ENCODE data around the gene GATB.

Gene GATB

DNA sequence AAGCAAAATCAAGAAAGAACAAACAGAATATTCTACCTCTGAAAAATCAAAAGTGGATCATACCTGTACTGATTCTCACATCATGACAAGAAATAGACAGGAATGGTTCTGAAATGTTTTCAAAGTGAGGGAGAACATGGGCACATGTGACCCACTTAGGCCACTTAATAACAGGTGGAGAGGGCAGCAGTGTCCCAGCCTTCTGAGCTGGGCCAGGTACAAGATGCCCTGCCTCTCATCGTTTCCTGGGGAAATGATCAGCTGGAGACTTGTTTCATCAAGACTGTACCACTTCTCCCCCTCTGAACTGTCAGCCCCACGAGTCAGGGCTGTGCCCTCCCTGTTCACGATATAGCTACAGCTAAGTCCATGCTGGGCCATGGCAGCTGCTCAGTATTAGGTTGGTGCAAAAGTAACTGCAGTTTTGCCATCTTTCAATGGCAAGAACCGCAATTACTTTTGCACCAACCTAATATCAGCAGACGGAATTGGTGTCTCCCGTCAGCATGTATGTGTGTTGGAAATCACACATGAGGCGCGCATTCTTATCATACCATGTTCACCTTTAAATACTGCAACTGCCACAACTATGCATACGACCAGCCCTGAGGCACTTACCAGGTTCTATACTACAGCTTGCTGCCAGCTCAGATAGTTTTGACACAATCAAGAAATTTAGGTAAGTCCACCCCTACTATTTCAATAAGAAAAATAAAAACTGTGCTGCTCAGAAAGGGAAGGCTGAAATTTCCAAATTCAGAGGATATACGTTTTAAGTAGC lies 71.4 kb downstream of the GATB start:
- TF ChIP-seq, protein P1, sequence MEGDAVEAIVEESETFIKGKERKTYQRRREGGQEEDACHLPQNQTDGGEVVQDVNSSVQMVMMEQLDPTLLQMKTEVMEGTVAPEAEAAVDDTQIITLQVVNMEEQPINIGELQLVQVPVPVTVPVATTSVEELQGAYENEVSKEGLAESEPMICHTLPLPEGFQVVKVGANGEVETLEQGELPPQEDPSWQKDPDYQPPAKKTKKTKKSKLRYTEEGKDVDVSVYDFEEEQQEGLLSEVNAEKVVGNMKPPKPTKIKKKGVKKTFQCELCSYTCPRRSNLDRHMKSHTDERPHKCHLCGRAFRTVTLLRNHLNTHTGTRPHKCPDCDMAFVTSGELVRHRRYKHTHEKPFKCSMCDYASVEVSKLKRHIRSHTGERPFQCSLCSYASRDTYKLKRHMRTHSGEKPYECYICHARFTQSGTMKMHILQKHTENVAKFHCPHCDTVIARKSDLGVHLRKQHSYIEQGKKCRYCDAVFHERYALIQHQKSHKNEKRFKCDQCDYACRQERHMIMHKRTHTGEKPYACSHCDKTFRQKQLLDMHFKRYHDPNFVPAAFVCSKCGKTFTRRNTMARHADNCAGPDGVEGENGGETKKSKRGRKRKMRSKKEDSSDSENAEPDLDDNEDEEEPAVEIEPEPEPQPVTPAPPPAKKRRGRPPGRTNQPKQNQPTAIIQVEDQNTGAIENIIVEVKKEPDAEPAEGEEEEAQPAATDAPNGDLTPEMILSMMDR (conservative IDR thresholded peaks at IDR 0.05; ENCODE audit: low read depth, low read length) = no peak
- no peaks in the 10 kb centered on the region for H3K27me3 ChIP-seq (ENCODE audit: insufficient read depth, low read depth)
- no peaks in the 10 kb centered on the region for H3K79me2 ChIP-seq (ENCODE audit: insufficient read depth, low read depth)
- no peak overlapping the region for H3K4me3 ChIP-seq (IDR thresholded peaks at IDR 0.05; ENCODE audit: insufficient read depth, low read depth, low read length)
- H4K20me1 ChIP-seq (ENCODE audit: insufficient read depth) = no peaks in the 10 kb centered on the region
- peak overlapping the region; percentile 74 for H3K4me2 ChIP-seq
- no peak overlapping the region for H3K9ac ChIP-seq
- peak overlapping the region; percentile 31; the same call in 1 of the 2 replicates for H2AFZ ChIP-seq (ENCODE audit: low read depth)
- peak overlapping the region; percentile 39; the same call in 1 of the 2 replicates for H3K27ac ChIP-seq
- peaks cover 29% of the 10 kb centered on the region for H3K4me1 ChIP-seq (ENCODE audit: low read depth, poor library complexity, severe bottlenecking)
- no peaks in the 10 kb centered on the region for H3K36me3 ChIP-seq (ENCODE audit: insufficient read depth)

DNA sequence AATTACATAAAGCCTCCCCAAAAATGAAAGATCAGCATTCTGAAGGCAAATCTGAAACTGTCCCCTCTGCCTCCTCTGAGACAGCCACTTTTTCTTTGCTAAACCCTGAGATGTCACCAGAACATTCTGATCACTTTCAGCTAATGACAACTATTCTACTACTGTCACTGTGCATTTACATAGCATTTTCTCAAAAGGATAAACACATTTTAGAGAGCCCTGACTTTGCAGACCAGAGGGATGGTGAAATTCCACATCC lies 72.1 kb downstream of the GATB start:
- peak overlapping the region; percentile 31 for H2AFZ ChIP-seq (ENCODE audit: low read depth)
- no peaks in the 10 kb centered on the region for H4K20me1 ChIP-seq (ENCODE audit: insufficient read depth)
- H3K4me3 ChIP-seq (IDR thresholded peaks at IDR 0.05; ENCODE audit: insufficient read depth, low read depth, low read length) = no peak overlapping the region
- H3K79me2 ChIP-seq (ENCODE audit: insufficient read depth, low read depth) = no peaks in the 10 kb centered on the region
- H3K36me3 ChIP-seq (ENCODE audit: insufficient read depth) = no peaks in the 10 kb centered on the region
- H3K27me3 ChIP-seq (ENCODE audit: insufficient read depth, low read depth) = no peaks in the 10 kb centered on the region
- no peak overlapping the region; the same call in 1 of the 2 replicates for H3K9ac ChIP-seq
- TF ChIP-seq, protein P1 (conservative IDR thresholded peaks at IDR 0.05; ENCODE audit: low read depth, low read length) = no peak
- peak overlapping the region; percentile 39; the same call in 1 of the 2 replicates for H3K27ac ChIP-seq
- H3K4me1 ChIP-seq (ENCODE audit: low read depth, poor library complexity, severe bottlenecking) = peaks cover 32% of the 10 kb centered on the region
- H3K4me2 ChIP-seq = peak overlapping the region; percentile 74

DNA sequence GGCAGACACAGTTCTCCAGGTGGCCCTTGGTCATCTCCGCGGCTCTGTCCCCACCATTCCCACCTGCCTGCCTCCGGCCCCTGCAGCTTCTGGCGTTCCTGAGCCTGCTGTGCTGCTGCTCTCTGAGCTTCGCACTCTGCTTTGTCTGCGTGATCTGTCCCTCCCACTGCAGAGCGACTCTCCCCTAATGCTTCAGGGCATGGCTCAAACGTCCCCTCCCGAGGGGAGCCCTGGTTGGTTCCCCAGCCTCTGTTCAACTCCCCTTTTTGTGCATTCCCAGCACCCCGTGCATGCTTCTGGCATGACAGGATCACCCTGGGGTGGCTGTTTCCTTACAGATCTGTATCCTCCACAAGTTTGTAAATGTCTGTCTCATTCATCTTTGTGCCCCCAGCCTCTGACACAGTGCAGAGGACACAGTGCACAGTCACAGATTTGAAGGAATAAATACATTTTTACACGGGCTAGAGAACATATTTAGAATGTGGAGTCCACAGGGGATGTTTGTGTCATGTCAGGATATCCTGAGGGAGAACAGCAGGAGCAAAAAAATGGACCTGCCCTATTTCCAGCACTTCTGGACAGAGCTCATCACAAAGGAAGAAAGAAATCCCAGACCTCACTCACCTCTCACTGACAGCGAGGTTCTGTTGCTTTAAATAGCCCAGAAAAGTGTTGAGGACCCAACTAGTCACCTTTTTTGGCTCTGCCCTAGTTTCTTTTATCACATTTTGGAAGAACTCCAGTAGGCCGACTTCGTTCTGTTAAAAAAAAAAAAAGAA lies 72.6 kb downstream of the GATB start:
- H3K27ac ChIP-seq = peak overlapping the region; percentile 39; the same call in 1 of the 2 replicates
- TF ChIP-seq, protein P1 (conservative IDR thresholded peaks at IDR 0.05; ENCODE audit: low read depth, low read length) = no peak
- no peaks in the 10 kb centered on the region for H3K27me3 ChIP-seq (ENCODE audit: insufficient read depth, low read depth)
- H3K4me2 ChIP-seq = peak overlapping the region; percentile 74
- peaks cover 32% of the 10 kb centered on the region for H3K4me1 ChIP-seq (ENCODE audit: low read depth, poor library complexity, severe bottlenecking)
- no peak overlapping the region for H3K4me3 ChIP-seq (IDR thresholded peaks at IDR 0.05; ENCODE audit: insufficient read depth, low read depth, low read length)
- no peaks in the 10 kb centered on the region for H3K79me2 ChIP-seq (ENCODE audit: insufficient read depth, low read depth)
- H2AFZ ChIP-seq (ENCODE audit: low read depth) = peak overlapping the region; percentile 31
- H4K20me1 ChIP-seq (ENCODE audit: insufficient read depth) = no peaks in the 10 kb centered on the region
- H3K9ac ChIP-seq = no peak overlapping the region; the same call in 1 of the 2 replicates
- no peaks in the 10 kb centered on the region for H3K36me3 ChIP-seq (ENCODE audit: insufficient read depth)

DNA sequence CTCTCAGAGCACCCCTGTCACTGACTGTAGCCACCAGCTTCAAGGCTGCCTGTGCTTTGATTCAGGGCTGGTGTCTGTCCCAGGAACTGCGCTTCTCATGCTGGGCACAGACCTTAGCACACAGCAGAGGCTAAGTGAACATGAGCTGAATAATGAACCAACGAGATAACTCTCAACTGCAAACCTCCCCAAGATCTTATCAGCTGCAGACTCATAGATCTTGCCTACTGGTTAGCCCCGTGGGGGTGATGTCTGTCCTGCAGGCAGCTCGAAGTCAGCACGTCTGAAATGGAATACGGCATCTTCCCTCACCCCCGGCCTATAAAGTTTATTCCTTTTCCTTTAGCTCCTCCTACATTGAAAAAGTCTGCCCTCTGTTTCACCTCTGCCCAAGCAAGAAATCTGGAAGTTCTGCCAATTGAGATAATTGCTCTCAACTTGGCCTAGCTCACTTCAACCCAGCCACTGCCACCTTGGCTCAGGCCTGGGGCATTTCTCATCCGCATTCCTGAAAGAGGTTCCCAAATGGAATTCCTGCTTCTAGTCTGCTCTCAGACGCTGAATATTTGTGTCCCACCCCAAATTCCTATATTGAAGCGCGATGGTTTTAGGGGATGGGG lies 73.7 kb downstream of the GATB start:
- no peaks in the 10 kb centered on the region for H3K27me3 ChIP-seq (ENCODE audit: insufficient read depth, low read depth)
- TF ChIP-seq, protein P1 (conservative IDR thresholded peaks at IDR 0.05; ENCODE audit: low read depth, low read length) = no peak
- H3K79me2 ChIP-seq (ENCODE audit: insufficient read depth, low read depth) = no peaks in the 10 kb centered on the region
- no peak overlapping the region for H3K4me3 ChIP-seq (IDR thresholded peaks at IDR 0.05; ENCODE audit: insufficient read depth, low read depth, low read length)
- H3K4me1 ChIP-seq (ENCODE audit: low read depth, poor library complexity, severe bottlenecking) = peaks cover 32% of the 10 kb centered on the region
- H3K9ac ChIP-seq = no peak overlapping the region
- no peak overlapping the region for H2AFZ ChIP-seq (ENCODE audit: low read depth)
- no peaks in the 10 kb centered on the region for H4K20me1 ChIP-seq (ENCODE audit: insufficient read depth)
- no peak overlapping the region for H3K27ac ChIP-seq
- no peak overlapping the region for H3K4me2 ChIP-seq
- H3K36me3 ChIP-seq (ENCODE audit: insufficient read depth) = no peaks in the 10 kb centered on the region

Measured in KMS-11 (cell line).